SK-N-SH treated with all-trans-retinoic acid at 6 μM for 48 hours (cell line): ENCODE measurements around the gene CA5B.

ENCODE experiments used
- ATAC-seq: fragments of 200-7000 bp; cut with Tn5 transposase; 3 replicates; pipeline ENCODE4 v1.9.1; 2020; ENCODE audit warnings: mild to moderate bottlenecking, moderate library complexity
- CSDC2 ChIP-seq: fragments of 250-450 bp; sonication (Bioruptor Pico); IDR thresholded peaks from 2 replicates; pipeline ENCODE4 v1.5.0; 2020; ENCODE audit warnings: mild to moderate bottlenecking, moderate library complexity
- CSRNP3 ChIP-seq: fragments of 250-450 bp; sonication (Bioruptor Pico); IDR thresholded peaks from 2 replicates; pipeline ENCODE4 v1.5.1; 2021; ENCODE audit warnings: mild to moderate bottlenecking, moderate library complexity
- ESRRG ChIP-seq: fragments of 250-450 bp; sonication (Bioruptor Pico); IDR thresholded peaks from 2 replicates; pipeline ENCODE4 v1.6.1; 2021; ENCODE audit warnings: mild to moderate bottlenecking
- GLIS3 ChIP-seq: fragments of 250-450 bp; sonication (Bioruptor Pico); IDR thresholded peaks from 2 replicates; pipeline ENCODE4 v1.5.0; 2020; ENCODE audit warnings: mild to moderate bottlenecking, moderate library complexity
- ISL1 ChIP-seq: fragments of 250-450 bp; sonication (Bioruptor Pico); IDR thresholded peaks from 2 replicates; pipeline ENCODE4 v2.1.2; 2022; ENCODE audit warnings: mild to moderate bottlenecking, moderate library complexity
- OSR1 ChIP-seq: fragments of 250-450 bp; sonication (Bioruptor Pico); IDR thresholded peaks from 2 replicates; pipeline ENCODE4 v1.8.0; 2022; ENCODE audit warnings: moderate library complexity, mild to moderate bottlenecking, inconsistent platforms
- POU6F1 ChIP-seq: fragments of 250-450 bp; sonication (Bioruptor Pico); IDR thresholded peaks from 2 replicates; pipeline ENCODE4 v1.8.0; 2021; ENCODE audit warnings: low read depth, mild to moderate bottlenecking, moderate library complexity, borderline replicate concordance
- PPARA ChIP-seq: fragments of 250-450 bp; sonication (Bioruptor Pico); IDR thresholded peaks from 2 replicates; pipeline ENCODE4 v1.5.0; 2020; ENCODE audit warnings: mild to moderate bottlenecking, borderline replicate concordance
- RARB ChIP-seq: fragments of 250-450 bp; sonication (Bioruptor Pico); IDR thresholded peaks from 2 replicates; pipeline ENCODE4 v1.8.0; 2021; ENCODE audit warnings: mild to moderate bottlenecking, moderate library complexity
- SNAI2 ChIP-seq: fragments of 250-450 bp; sonication (Bioruptor Pico); IDR thresholded peaks from 2 replicates; pipeline ENCODE4 v1.5.0; 2020; ENCODE audit warnings: mild to moderate bottlenecking, moderate library complexity
- TCF4 ChIP-seq: fragments of 250-450 bp; sonication (Bioruptor Pico); IDR thresholded peaks from 2 replicates; pipeline ENCODE4 v1.8.0; 2021; ENCODE audit warnings: mild to moderate bottlenecking, moderate library complexity, borderline replicate concordance
- TSHZ2 ChIP-seq: fragments of 250-450 bp; sonication (Bioruptor Pico); IDR thresholded peaks from 2 replicates; pipeline ENCODE4 v1.5.0; 2020; ENCODE audit warnings: mild to moderate bottlenecking, moderate library complexity
- ZFP30 ChIP-seq: fragments of 450-650 bp; formaldehyde crosslinking; IDR thresholded peaks from 2 replicates; pipeline ENCODE4 v1.5.0; 2022; ENCODE audit warnings: mild to moderate bottlenecking, moderate library complexity
- ZNF565 ChIP-seq: fragments of 450-650 bp; formaldehyde crosslinking; conservative IDR thresholded peaks from 2 replicates; pipeline ENCODE4 v1.5.0; 2020; ENCODE audit warnings: low read depth, mild to moderate bottlenecking, moderate library complexity
- ZNF70 ChIP-seq: fragments of 450-650 bp; formaldehyde crosslinking; IDR thresholded peaks from 2 replicates; pipeline ENCODE4 v1.5.0; 2020; ENCODE audit warnings: mild to moderate bottlenecking, moderate library complexity
- ZNF8 ChIP-seq: fragments of 450-650 bp; formaldehyde crosslinking; IDR thresholded peaks from 2 replicates; pipeline ENCODE4 v1.5.0; 2020; ENCODE audit warnings: mild to moderate bottlenecking, moderate library complexity
- TF ChIP-seq, protein P1 (sequence below): fragments of 250-450 bp; sonication (Bioruptor Pico); IDR thresholded peaks from 2 replicates; pipeline ENCODE4 v1.8.0; 2020; ENCODE audit warnings: mild to moderate bottlenecking, moderate library complexity, borderline replicate concordance

Gene CA5B

DNA sequence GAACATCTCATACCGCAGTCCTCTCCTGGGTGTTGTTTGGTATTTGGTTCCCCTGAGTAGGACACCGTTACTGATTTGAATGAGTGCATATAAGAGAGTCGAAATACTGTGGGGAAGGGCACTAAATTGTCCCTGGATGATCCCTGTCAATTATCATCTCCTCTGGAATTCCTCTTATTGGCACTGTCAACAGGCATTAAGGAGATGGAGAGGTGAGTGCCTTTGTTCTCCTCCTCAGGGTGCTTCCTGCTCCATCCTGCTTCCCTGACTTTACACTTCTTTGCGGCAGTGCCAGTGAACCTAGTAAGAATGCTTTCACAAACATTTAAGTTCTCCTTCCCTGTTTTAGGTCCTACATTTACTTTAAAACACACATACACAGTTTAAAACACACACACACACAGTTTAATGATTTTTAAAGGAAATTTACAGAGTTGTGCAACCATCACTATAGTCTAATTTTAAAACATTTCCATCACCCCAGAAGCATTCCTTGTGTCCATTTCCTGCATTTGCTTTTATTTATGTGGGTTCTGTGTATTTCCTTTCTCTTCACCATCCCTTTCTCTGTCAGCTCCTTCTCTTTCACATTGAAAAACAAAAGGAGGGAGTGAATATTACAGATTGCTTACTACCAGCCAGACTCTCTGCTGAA is 31.4 kb downstream of the CA5B start:
- no peak for TF ChIP-seq CSDC2 (CRISPR knock-in tag)
- no peak for TF ChIP-seq ZNF70 (CRISPR knock-in tag)
- no peak for TF ChIP-seq ZNF8 (CRISPR knock-in tag)
- TF ChIP-seq RARB: no peak
- TF ChIP-seq TSHZ2 (CRISPR knock-in tag): no peak
- no peak for TF ChIP-seq GLIS3 (CRISPR knock-in tag)
- TF ChIP-seq PPARA: no peak
- TF ChIP-seq POU6F1: no peak
- TF ChIP-seq, protein P1, sequence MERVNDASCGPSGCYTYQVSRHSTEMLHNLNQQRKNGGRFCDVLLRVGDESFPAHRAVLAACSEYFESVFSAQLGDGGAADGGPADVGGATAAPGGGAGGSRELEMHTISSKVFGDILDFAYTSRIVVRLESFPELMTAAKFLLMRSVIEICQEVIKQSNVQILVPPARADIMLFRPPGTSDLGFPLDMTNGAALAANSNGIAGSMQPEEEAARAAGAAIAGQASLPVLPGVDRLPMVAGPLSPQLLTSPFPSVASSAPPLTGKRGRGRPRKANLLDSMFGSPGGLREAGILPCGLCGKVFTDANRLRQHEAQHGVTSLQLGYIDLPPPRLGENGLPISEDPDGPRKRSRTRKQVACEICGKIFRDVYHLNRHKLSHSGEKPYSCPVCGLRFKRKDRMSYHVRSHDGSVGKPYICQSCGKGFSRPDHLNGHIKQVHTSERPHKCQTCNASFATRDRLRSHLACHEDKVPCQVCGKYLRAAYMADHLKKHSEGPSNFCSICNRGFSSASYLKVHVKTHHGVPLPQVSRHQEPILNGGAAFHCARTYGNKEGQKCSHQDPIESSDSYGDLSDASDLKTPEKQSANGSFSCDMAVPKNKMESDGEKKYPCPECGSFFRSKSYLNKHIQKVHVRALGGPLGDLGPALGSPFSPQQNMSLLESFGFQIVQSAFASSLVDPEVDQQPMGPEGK: no peak
- no peak for ATAC-seq

DNA sequence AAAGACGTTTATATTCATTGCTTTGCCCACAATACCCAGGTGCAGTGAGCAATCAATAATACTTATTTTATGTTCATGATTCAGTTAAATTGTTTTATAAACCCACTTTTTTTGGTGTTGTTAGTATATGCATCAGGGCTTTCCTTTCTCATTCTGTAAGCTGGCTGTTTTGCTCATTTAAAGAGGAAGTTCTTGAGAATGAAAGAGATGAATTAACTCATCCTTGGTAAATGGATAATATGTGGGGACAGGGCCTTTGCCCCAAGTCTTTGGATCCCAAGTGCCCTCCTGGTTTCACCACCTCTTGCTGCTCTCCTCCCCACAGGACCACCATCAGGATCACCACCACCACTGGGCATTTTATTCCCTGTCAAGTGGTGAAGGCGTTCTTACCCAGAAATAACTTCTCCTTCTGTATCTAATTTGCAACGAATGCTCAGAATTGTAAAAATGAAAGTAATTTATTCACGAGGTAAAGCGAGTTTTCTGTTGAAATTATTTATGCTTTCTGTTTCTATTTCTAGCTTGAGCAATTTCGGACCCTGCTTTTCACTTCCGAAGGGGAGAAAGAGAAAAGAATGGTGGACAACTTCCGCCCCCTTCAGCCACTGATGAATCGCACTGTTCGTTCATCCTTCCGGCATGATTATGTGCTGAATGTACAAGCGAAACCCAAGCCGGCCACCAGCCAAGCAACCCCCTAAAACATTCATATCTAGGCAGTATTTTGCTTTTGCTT is 44.1 kb downstream of the CA5B start:
- no peak for ATAC-seq

GRCh38 chrX:15785176-15785750 is 47.2 kb downstream of the CA5B start:
- no peak for ATAC-seq
- TF ChIP-seq ZNF8 (CRISPR knock-in tag): no peak
- TF ChIP-seq ZFP30: no peak
- no peak for TF ChIP-seq CSDC2 (CRISPR knock-in tag)
- no peak for TF ChIP-seq OSR1 (CRISPR knock-in tag)
- no peak for TF ChIP-seq POU6F1
- no peak for TF ChIP-seq CSRNP3 (CRISPR knock-in tag)
- TF ChIP-seq TSHZ2 (CRISPR knock-in tag): no peak
- no peak for TF ChIP-seq GLIS3 (CRISPR knock-in tag)
- no peak for TF ChIP-seq ZNF70 (CRISPR knock-in tag)
- no peak for TF ChIP-seq ISL1
- no peak for TF ChIP-seq SNAI2 (CRISPR knock-in tag)
- no peak for TF ChIP-seq TCF4 (CRISPR knock-in tag)
- TF ChIP-seq ZNF565 (CRISPR knock-in tag): no peak

More for the DNA sequence above, 44.1 kb downstream of the CA5B start:
- TF ChIP-seq POU6F1 (no peak), ESRRG (CRISPR knock-in tag) (no peak), CSDC2 (CRISPR knock-in tag) (no peak)
